HepG2 (cell line): ENCODE data around the gene FFAR1.

Experiments used
- ADNP ChIP-seq: sonication (generic); formaldehyde crosslinking; IDR thresholded peaks from 2 replicates; pipeline ENCODE4 v1.4.0; 2020; ENCODE audit warnings: missing genetic modification reagents
- CREM ChIP-seq, 2 experiments: sonication (generic) in 1 of 2; formaldehyde crosslinking in 1 of 2; IDR thresholded peaks; 2 replicates each; pipeline versions ENCODE4 v1.4.0 to v1.6.1; 2016 to 2020; ENCODE audit warnings: antibody characterized with exemption in 1 of 2, mild to moderate bottlenecking in 1 of 2, missing genetic modification reagents in 1 of 2
- MAFG ChIP-seq: sonication (generic); formaldehyde crosslinking; IDR thresholded peaks from 2 replicates; pipeline ENCODE4 v1.5.1; 2020; ENCODE audit warnings: mild to moderate bottlenecking, missing genetic modification reagents
- NFE2L1 ChIP-seq: sonication (generic); formaldehyde crosslinking; IDR thresholded peaks from 2 replicates; pipeline ENCODE4 v1.4.0; 2020; ENCODE audit warnings: missing genetic modification reagents, mild to moderate bottlenecking, borderline replicate concordance
- POLR2AphosphoS5 ChIP-seq: IDR thresholded peaks from 2 replicates; pipeline ENCODE4 v1.6.1; 2012; ENCODE audit warnings: low read depth, low read length
- RBAK ChIP-seq: sonication (generic); formaldehyde crosslinking; IDR thresholded peaks from 2 replicates; pipeline ENCODE4 v1.5.1; 2020; ENCODE audit warnings: mild to moderate bottlenecking, missing genetic modification reagents
- ZNF501 ChIP-seq: sonication (generic); formaldehyde crosslinking; IDR thresholded peaks from 2 replicates; pipeline ENCODE4 v1.5.1; 2020; ENCODE audit warnings: mild to moderate bottlenecking, moderate library complexity, missing genetic modification reagents
- ZNF530 ChIP-seq: sonication (generic); formaldehyde crosslinking; IDR thresholded peaks from 2 replicates; pipeline ENCODE4 v1.5.0; 2020; ENCODE audit warnings: low read depth, mild to moderate bottlenecking, missing genetic modification reagents
- ZNF878 ChIP-seq: sonication (generic); formaldehyde crosslinking; IDR thresholded peaks from 2 replicates; pipeline ENCODE4 v1.8.1; 2023; ENCODE audit warnings: mild to moderate bottlenecking, missing genetic modification reagents, moderate library complexity
- TF ChIP-seq, protein P1 (sequence below): sonication (generic); formaldehyde crosslinking; IDR thresholded peaks from 2 replicates; pipeline ENCODE4 v1.5.0; 2020; ENCODE audit warnings: mild to moderate bottlenecking, missing genetic modification reagents, moderate library complexity
- TF ChIP-seq, protein P2 (sequence below): sonication (generic); formaldehyde crosslinking; IDR thresholded peaks from 2 replicates; pipeline ENCODE4 v1.8.1; 2022; ENCODE audit warnings: low read depth, mild to moderate bottlenecking, missing genetic modification reagents
- TF ChIP-seq, protein P3 (sequence below): sonication (generic); formaldehyde crosslinking; IDR thresholded peaks from 2 replicates; pipeline ENCODE4 v1.4.0; 2020; ENCODE audit warnings: missing genetic modification reagents; ENCODE audit errors: not compliant biosample characterization
- TF ChIP-seq, protein P4 (sequence below): sonication (generic); formaldehyde crosslinking; IDR thresholded peaks from 2 replicates; pipeline ENCODE4 v1.9.0; 2021; ENCODE audit warnings: missing genetic modification reagents, borderline replicate concordance

DNA sequence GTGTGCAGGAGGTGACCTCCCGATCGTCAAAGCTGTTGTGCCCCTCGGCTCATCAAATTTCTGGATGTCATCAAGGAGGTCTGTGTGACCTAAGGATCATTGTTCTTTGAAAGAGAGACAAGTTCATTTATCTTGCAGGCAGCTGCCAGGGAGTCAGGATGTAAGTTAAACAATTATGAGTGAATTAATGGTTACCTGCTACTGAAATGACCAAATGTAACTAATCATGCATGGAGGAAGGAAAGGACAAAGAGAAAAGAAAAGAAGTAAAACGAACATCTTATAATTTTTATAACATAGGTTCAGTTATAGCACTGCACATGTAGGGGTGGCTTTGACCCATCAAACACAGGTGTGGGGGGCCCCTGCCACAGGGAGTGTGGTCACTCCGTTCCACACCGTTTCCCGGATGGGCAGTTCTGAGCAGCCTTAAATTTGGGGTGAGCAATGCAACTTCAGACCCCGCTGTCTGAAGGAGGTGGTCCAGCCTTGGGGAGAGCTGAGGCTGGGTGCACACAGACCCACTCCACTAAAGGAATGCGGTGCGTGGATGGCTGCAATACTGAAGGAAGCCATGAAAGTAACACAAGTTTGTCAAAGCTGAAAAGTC lies 13.5 kb upstream of the FFAR1 start:
- TF ChIP-seq, protein P1, sequence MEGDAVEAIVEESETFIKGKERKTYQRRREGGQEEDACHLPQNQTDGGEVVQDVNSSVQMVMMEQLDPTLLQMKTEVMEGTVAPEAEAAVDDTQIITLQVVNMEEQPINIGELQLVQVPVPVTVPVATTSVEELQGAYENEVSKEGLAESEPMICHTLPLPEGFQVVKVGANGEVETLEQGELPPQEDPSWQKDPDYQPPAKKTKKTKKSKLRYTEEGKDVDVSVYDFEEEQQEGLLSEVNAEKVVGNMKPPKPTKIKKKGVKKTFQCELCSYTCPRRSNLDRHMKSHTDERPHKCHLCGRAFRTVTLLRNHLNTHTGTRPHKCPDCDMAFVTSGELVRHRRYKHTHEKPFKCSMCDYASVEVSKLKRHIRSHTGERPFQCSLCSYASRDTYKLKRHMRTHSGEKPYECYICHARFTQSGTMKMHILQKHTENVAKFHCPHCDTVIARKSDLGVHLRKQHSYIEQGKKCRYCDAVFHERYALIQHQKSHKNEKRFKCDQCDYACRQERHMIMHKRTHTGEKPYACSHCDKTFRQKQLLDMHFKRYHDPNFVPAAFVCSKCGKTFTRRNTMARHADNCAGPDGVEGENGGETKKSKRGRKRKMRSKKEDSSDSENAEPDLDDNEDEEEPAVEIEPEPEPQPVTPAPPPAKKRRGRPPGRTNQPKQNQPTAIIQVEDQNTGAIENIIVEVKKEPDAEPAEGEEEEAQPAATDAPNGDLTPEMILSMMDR (CRISPR knock-in tag) = no peak
- TF ChIP-seq POLR2AphosphoS5 (no peak), NFE2L1 (CRISPR knock-in tag) (no peak), ADNP (CRISPR knock-in tag) (no peak), RBAK (CRISPR knock-in tag) (no peak), CREM (IDR thresholded peaks at IDR 0.05) (no peak), CREM (CRISPR knock-in tag; IDR thresholded peaks at IDR 0.05) (no peak), MAFG (CRISPR knock-in tag) (no peak), ZNF878 (CRISPR knock-in tag) (no peak), ZNF501 (CRISPR knock-in tag) (no peak), ZNF530 (CRISPR knock-in tag) (no peak)
- TF ChIP-seq, protein P2, sequence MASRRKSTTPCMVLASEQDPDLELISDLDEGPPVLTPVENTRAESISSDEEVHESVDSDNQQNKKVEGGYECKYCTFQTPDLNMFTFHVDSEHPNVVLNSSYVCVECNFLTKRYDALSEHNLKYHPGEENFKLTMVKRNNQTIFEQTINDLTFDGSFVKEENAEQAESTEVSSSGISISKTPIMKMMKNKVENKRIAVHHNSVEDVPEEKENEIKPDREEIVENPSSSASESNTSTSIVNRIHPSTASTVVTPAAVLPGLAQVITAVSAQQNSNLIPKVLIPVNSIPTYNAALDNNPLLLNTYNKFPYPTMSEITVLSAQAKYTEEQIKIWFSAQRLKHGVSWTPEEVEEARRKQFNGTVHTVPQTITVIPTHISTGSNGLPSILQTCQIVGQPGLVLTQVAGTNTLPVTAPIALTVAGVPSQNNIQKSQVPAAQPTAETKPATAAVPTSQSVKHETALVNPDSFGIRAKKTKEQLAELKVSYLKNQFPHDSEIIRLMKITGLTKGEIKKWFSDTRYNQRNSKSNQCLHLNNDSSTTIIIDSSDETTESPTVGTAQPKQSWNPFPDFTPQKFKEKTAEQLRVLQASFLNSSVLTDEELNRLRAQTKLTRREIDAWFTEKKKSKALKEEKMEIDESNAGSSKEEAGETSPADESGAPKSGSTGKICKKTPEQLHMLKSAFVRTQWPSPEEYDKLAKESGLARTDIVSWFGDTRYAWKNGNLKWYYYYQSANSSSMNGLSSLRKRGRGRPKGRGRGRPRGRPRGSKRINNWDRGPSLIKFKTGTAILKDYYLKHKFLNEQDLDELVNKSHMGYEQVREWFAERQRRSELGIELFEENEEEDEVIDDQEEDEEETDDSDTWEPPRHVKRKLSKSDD (CRISPR knock-in tag) = no peak
- TF ChIP-seq, protein P3, sequence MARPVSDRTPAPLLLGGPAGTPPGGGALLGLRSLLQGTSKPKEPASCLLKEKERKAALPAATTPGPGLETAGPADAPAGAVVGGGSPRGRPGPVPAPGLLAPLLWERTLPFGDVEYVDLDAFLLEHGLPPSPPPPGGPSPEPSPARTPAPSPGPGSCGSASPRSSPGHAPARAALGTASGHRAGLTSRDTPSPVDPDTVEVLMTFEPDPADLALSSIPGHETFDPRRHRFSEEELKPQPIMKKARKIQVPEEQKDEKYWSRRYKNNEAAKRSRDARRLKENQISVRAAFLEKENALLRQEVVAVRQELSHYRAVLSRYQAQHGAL (CRISPR knock-in tag) = no peak
- TF ChIP-seq, protein P4, sequence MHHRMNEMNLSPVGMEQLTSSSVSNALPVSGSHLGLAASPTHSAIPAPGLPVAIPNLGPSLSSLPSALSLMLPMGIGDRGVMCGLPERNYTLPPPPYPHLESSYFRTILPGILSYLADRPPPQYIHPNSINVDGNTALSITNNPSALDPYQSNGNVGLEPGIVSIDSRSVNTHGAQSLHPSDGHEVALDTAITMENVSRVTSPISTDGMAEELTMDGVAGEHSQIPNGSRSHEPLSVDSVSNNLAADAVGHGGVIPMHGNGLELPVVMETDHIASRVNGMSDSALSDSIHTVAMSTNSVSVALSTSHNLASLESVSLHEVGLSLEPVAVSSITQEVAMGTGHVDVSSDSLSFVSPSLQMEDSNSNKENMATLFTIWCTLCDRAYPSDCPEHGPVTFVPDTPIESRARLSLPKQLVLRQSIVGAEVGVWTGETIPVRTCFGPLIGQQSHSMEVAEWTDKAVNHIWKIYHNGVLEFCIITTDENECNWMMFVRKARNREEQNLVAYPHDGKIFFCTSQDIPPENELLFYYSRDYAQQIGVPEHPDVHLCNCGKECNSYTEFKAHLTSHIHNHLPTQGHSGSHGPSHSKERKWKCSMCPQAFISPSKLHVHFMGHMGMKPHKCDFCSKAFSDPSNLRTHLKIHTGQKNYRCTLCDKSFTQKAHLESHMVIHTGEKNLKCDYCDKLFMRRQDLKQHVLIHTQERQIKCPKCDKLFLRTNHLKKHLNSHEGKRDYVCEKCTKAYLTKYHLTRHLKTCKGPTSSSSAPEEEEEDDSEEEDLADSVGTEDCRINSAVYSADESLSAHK (CRISPR knock-in tag) = no peak
